Neural progenitor cell (in vitro differentiated cells): Measurements from ENCODE around the gene LRP2.
A peak's percentile ranks its signal among the peaks of the same experiment; 100 is the strongest.

Experiments
- CTCF ChIP-seq: fragments of 200-600 bp; sonication (generic); IDR thresholded peaks from 2 replicates; pipeline ENCODE4 v1.5.1; 2017; ENCODE audit warnings: antibody characterized with exemption, mild to moderate bottlenecking
- EZH2 ChIP-seq: fragments of 200-600 bp; sonication (generic); IDR thresholded peaks from 2 replicates; pipeline ENCODE4 v1.6.1; 2017; ENCODE audit warnings: antibody characterized with exemption, mild to moderate bottlenecking, moderate library complexity
- EZH2phosphoT487 ChIP-seq: fragments of 200-600 bp; sonication (generic); IDR thresholded peaks from 2 replicates; pipeline ENCODE4 v1.6.1; 2017; ENCODE audit warnings: antibody characterized with exemption

- TF ChIP-seq CTCF (peak; percentile 86), EZH2phosphoT487 (no peak), EZH2 (no peak)
Observed at GRCh38 chr2:169141713-169142352, 220.5 kb downstream of the LRP2 start.
